MG63 (cell line): ENCODE results near the gene GASK1A. TPM values are rescaled to one million over a fixed set of nuclear protein-coding genes. Genes with fewer than 3 reads are reported as not detected.
"Not testable (repeated sequence)": the region's sequence is repeated elsewhere in the genome, so short reads cannot be mapped to it uniquely, and the experiment has no call there.

Experiments used
- DNase-seq: peaks from one replicate; pipeline ENCODE4 v3.0.0-alpha.2; 2020
- H3K27me3 ChIP-seq: fragments of 250-450 bp; sonication (Bioruptor Pico); 2 replicates; pipeline ENCODE4 v1.5.1; 2020; ENCODE audit warnings: mild to moderate bottlenecking, moderate library complexity
- H3K36me3 ChIP-seq: fragments of 250-450 bp; sonication (Bioruptor Pico); 2 replicates; pipeline ENCODE4 v1.5.1; 2020; ENCODE audit warnings: mild to moderate bottlenecking, moderate library complexity
- H3K4me3 ChIP-seq: fragments of 250-450 bp; sonication (Bioruptor Pico); 2 replicates; pipeline ENCODE4 v1.5.1; 2020; ENCODE audit warnings: mild to moderate bottlenecking, moderate library complexity
- H3K9me3 ChIP-seq: fragments of 250-450 bp; sonication (Bioruptor Pico); 2 replicates; pipeline ENCODE4 v1.5.1; 2020; ENCODE audit warnings: mild to moderate bottlenecking, moderate library complexity
- total RNA-seq: library from RNA; depleted of rRNA; stranded (reverse); fragments of >200 nt; shearing (Covaris generic); gene quantifications from 2 replicates; pipeline ENCODE4 v1.2.3, GENCODE V29; 2014; ENCODE audit warnings: low replicate concordance

Gene GASK1A
- total RNA-seq, 1 experiment from 2014 or later: not detected

- not testable (repeated sequence) for DNase-seq
These were observed 4.2 kb upstream of the GASK1A start for GRCh38 chr3:42974906-42975305.

DNA sequence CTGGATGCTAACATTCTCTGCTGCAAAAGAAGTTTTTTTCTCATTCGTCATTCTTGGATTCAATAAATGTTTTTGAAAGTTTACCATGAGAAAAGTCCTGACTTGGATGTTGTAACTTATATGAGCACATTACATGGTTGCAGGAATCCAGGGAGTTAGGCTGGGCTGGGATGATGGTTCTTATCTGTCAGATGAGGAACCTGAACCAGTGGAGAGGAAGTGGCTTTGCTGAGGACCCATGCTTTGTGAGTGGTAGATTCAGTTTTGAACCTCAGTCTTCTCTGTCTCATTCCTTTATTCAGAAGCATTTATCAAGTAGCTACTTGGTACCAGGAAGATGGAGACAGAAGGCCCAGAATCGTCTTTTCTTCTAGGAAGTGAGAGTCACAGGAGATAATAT, 3.7 kb upstream of the GASK1A start:
- H3K27me3 ChIP-seq: 0 out of 2 replicates have a peak, but pooled peaks cover 2% of the 10 kb centered on the region
- peaks cover 2% of the 10 kb centered on the region; the same call in 1 of the 2 replicates for H3K9me3 ChIP-seq
- DNase-seq: no peak
- no peaks in the 10 kb centered on the region for H3K36me3 ChIP-seq
- H3K4me3 ChIP-seq: no peak overlapping the region

More at GRCh38 chr3:42974906-42975305, 4.2 kb upstream of the GASK1A start:
- not testable (repeated sequence) for H3K27me3 ChIP-seq, H3K9me3 ChIP-seq, H3K36me3 ChIP-seq, H3K4me3 ChIP-seq

DNA sequence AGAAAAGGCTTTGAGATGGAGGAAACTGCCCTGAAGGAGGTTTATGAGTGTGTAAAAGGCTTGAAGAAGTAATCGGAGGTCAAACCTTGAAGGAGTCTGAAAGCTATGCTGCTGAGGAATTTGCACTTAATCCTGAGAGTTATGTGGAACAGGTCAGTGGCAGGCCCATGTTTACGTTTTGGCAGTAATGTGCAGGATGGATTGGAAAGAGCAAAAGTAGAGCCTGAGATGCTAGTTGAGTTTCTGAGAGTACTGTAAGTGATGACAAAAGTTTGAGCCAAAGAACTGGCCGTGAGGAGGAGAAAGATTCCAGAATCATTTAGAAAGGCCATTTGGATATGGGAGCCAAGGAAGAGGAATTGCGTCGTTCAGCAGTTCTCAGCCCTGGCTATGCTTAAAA, 3.2 kb upstream of the GASK1A start:
- DNase-seq: no peak
- H3K36me3 ChIP-seq: no peaks in the 10 kb centered on the region
- 0 out of 2 replicates have a peak, but pooled peaks cover 2% of the 10 kb centered on the region for H3K27me3 ChIP-seq
- no peak overlapping the region for H3K4me3 ChIP-seq
- H3K9me3 ChIP-seq: peaks cover 2% of the 10 kb centered on the region; the same call in 1 of the 2 replicates

DNA sequence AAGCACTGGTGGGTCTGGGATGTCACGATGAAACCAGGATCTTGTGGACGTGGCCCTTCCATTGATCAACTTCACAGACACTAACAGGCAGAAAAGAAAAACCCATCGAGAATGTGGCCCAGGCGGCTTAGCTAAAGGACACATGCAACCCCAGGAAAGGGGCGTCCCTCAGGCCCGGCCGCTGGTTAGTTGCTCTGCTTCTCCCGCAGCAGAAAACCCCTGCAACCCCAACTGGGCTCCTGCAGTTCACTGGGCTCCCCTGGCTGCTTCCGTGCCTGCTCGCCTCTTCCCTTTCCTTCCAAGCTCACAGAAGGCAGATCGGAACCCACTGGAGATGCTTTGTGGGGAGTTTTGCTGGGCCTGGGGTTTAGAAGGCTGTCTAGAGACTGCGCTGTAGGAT, 1.1 kb downstream of the GASK1A start:
- no peak overlapping the region for H3K4me3 ChIP-seq
- no peaks in the 10 kb centered on the region for H3K9me3 ChIP-seq
- DNase-seq: no peak
- no peaks in the 10 kb centered on the region for H3K36me3 ChIP-seq
- H3K27me3 ChIP-seq: 0 out of 2 replicates have a peak, but pooled peaks cover 2% of the 10 kb centered on the region

DNA sequence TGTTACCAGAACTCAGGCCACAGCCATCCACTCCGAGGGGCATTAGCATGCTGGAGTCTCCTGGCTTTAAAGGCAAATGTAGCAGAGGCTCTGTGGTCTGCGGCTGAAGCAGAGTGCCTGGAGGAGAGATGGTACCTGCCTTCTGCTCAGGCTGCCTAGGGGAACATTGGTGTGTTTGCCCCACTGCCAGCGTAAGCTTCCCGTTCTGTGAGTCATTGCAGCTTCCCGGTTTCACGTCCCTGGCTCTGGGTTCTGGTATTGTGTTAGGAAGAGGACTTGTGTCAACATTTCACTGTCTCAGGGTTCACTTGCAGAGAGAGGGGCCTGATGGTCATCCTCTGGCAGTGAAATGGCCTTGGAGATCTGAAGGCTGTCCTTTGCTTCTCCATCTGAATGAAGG, 1.8 kb downstream of the GASK1A start:
- Histone ChIP-seq H3K4me3 (no peak overlapping the region), H3K27me3 (0 out of 2 replicates have a peak, but pooled peaks cover 2% of the 10 kb centered on the region), H3K9me3 (no peaks in the 10 kb centered on the region), H3K36me3 (no peaks in the 10 kb centered on the region)
- DNase-seq: no peak

GRCh38 chr3:42982645-42983412, 3.7 kb downstream of the GASK1A start:
- no peak for DNase-seq
- Histone ChIP-seq H3K27me3 (0 out of 2 replicates have a peak, but pooled peaks cover 2% of the 10 kb centered on the region), H3K9me3 (no peaks in the 10 kb centered on the region), H3K36me3 (no peaks in the 10 kb centered on the region), H3K4me3 (no peak overlapping the region)

DNA sequence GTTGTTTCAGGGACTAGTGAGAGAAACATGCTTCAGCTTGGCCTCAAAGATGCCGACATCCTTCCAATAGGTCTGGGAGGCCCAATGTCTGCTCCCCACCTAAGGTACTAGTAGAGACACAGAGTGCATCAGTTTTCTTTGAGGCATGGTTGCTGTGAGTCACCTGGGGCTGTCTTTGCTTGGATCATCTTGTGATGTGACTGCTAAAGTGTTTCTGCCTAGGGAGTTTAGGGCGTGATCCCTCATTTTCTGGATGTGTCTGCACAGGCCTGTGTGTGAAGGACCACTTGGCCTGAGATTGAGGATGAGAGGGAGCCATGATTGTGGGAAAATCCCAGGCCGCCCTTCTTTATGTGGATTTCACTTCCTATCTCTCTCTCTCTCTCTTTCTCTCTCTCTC, 4.8 kb downstream of the GASK1A start:
- Histone ChIP-seq H3K4me3 (no peak overlapping the region), H3K27me3 (0 out of 2 replicates have a peak, but pooled peaks cover 1% of the 10 kb centered on the region), H3K9me3 (no peaks in the 10 kb centered on the region), H3K36me3 (no peaks in the 10 kb centered on the region)
- no peak for DNase-seq

- H3K9me3 ChIP-seq: no peaks in the 10 kb centered on the region
- H3K36me3 ChIP-seq: no peaks in the 10 kb centered on the region
- DNase-seq: no peak
- H3K4me3 ChIP-seq: no peak overlapping the region
- H3K27me3 ChIP-seq: no peaks in the 10 kb centered on the region
These were observed 5.6 kb downstream of the GASK1A start for GRCh38 chr3:42984701-42985100.

GRCh38 chr3:42988097-42988496, 9.0 kb downstream of the GASK1A start:
- no peak overlapping the region for H3K4me3 ChIP-seq
- no peaks in the 10 kb centered on the region for H3K9me3 ChIP-seq
- no peak for DNase-seq
- no peaks in the 10 kb centered on the region for H3K27me3 ChIP-seq
- no peaks in the 10 kb centered on the region for H3K36me3 ChIP-seq

GRCh38 chr3:42988566-42988965, 9.5 kb downstream of the GASK1A start:
- H3K4me3 ChIP-seq: no peak overlapping the region
- H3K27me3 ChIP-seq: no peaks in the 10 kb centered on the region
- no peaks in the 10 kb centered on the region for H3K36me3 ChIP-seq
- H3K9me3 ChIP-seq: no peaks in the 10 kb centered on the region
- no peak for DNase-seq

GRCh38 chr3:42991341-42992315, 12.5 kb downstream of the GASK1A start:
- no peaks in the 10 kb centered on the region for H3K36me3 ChIP-seq
- no peak overlapping the region for H3K4me3 ChIP-seq
- no peak for DNase-seq
- H3K9me3 ChIP-seq: no peaks in the 10 kb centered on the region
- no peaks in the 10 kb centered on the region for H3K27me3 ChIP-seq

- no peak for DNase-seq
- Histone ChIP-seq H3K9me3 (no peaks in the 10 kb centered on the region), H3K36me3 (no peaks in the 10 kb centered on the region), H3K27me3 (no peaks in the 10 kb centered on the region), H3K4me3 (no peak overlapping the region)
These were observed 15.5 kb downstream of the GASK1A start for GRCh38 chr3:42994595-42994994.

- H3K27me3 ChIP-seq: no peaks in the 10 kb centered on the region
- no peaks in the 10 kb centered on the region for H3K36me3 ChIP-seq
- no peak for DNase-seq
- H3K4me3 ChIP-seq: no peak overlapping the region
- H3K9me3 ChIP-seq: no peaks in the 10 kb centered on the region
These were observed 16.9 kb downstream of the GASK1A start for GRCh38 chr3:42996021-42996420.

- no peak overlapping the region for H3K4me3 ChIP-seq
- H3K36me3 ChIP-seq: no peaks in the 10 kb centered on the region
- no peak for DNase-seq
- H3K27me3 ChIP-seq: no peaks in the 10 kb centered on the region
- no peaks in the 10 kb centered on the region for H3K9me3 ChIP-seq
These were observed 17.5 kb downstream of the GASK1A start for GRCh38 chr3:42996633-42997075.

DNA sequence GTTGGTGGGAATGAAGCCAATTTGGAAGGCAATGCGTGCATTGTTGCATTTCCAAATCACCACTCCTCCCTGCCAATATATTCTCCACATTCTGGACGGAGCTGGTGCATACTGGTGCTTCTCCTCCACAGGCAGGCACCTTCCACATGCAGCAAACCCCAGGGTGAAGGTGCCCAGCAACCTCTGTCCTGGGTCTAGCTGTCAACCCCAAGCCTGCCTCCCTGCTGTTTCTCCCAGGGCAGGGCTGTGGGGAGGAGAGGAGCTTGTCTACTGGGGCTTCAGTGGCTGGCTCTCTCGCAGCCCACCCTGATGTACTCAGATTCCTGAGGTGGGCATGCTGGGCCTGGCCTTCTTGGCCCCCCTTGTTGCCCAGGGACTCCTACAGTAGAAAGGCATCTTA, 20.1 kb downstream of the GASK1A start:
- H3K27me3 ChIP-seq: no peaks in the 10 kb centered on the region
- no peaks in the 10 kb centered on the region for H3K9me3 ChIP-seq
- no peak for DNase-seq
- no peak overlapping the region for H3K4me3 ChIP-seq
- H3K36me3 ChIP-seq: no peaks in the 10 kb centered on the region

- H3K4me3 ChIP-seq: no peak overlapping the region
- H3K27me3 ChIP-seq: no peaks in the 10 kb centered on the region
These were observed 20.5 kb downstream of the GASK1A start for GRCh38 chr3:42999632-43000031.

GRCh38 chr3:43000387-43000786, 21.3 kb downstream of the GASK1A start:
- no peaks in the 10 kb centered on the region for H3K9me3 ChIP-seq
- no peak for DNase-seq

More at GRCh38 chr3:42999632-43000031, 20.5 kb downstream of the GASK1A start:
- H3K9me3 ChIP-seq: no peaks in the 10 kb centered on the region
- no peaks in the 10 kb centered on the region for H3K36me3 ChIP-seq
- DNase-seq: no peak

More at GRCh38 chr3:43000387-43000786, 21.3 kb downstream of the GASK1A start:
- Histone ChIP-seq H3K36me3 (no peaks in the 10 kb centered on the region), H3K27me3 (no peaks in the 10 kb centered on the region), H3K4me3 (no peak overlapping the region)
